HG03108 (cell line): Measurements from ENCODE around the gene ZSCAN21.
A peak's percentile ranks its signal among the peaks of the same experiment; 100 is the strongest.
"Not testable (repeated sequence)": the region's sequence is repeated elsewhere in the genome, so short reads cannot be mapped to it uniquely, and the experiment has no call there.

Experiments used
- ATAC-seq: cut with Tn5 transposase; IDR thresholded peaks from one replicate; pipeline ENCODE4 v1.9.1; 2021; ENCODE audit warnings: moderate library complexity; ENCODE audit not compliant: unreplicated experiment

ZSCAN21 gene

GRCh38 chr7:100049441-100050291 lies at the start of gene ZSCAN21:
TSS of gene ZSCAN21 (plus strand) at chr7:100049774. CDS start at chr7:100057007, 7,233 bp downstream.
- peak; percentile 84 for ATAC-seq

GRCh38 chr7:100000239-100000638 lies 49.3 kb upstream of the ZSCAN21 start:
- no peak for ATAC-seq

- ATAC-seq = no peak
Observed at GRCh38 chr7:100003711-100004661, 45.6 kb upstream of the ZSCAN21 start.

- ATAC-seq = no peak
Observed at GRCh38 chr7:100007887-100008286, 41.7 kb upstream of the ZSCAN21 start.

DNA sequence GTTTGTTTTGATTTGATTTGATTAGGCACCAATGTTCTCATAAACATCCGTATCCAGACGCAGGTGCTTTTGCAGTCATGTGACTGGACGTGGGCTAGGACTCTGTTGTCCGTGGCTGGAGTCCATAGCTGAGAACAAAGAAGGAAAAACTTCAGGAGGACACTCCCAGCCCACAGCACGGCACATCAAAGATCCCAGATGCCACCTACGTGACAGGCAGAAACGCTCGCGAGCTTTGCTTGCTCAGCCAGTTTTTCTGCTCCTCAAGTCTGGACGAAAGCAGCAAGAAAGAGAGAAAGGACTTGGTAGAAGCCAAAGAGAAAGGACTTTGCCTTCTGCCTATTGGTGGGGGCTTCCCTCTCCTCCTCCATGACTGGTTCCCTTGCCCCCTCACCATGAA lies 41.0 kb upstream of the ZSCAN21 start:
- ATAC-seq = no peak

- ATAC-seq = not testable (repeated sequence)
Observed at GRCh38 chr7:100009952-100010351, 39.6 kb upstream of the ZSCAN21 start.

GRCh38 chr7:100010901-100011300 lies 38.7 kb upstream of the ZSCAN21 start:
- ATAC-seq = no peak

DNA sequence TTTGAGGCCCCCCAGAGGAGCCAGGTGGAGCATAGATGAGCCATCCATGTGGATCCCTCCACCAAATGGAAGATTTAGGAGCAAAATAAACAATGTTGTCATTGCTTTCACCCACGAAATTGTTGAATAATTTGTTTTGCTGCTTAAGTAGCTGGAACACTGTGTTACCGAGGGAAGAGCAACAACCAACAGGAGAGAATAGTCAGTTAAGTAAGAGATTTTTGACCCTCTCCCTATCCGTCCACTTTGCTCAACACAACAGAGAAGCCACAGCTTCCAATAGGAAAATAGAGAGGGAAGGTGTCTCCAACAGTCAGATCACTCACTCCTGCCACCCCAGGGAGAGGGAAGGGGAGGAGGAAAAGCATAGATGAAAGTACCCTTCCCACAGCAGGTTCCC lies 38.1 kb upstream of the ZSCAN21 start:
- ATAC-seq = no peak

- not testable (repeated sequence) for ATAC-seq
Observed at GRCh38 chr7:100012385-100013327, 36.9 kb upstream of the ZSCAN21 start.

DNA sequence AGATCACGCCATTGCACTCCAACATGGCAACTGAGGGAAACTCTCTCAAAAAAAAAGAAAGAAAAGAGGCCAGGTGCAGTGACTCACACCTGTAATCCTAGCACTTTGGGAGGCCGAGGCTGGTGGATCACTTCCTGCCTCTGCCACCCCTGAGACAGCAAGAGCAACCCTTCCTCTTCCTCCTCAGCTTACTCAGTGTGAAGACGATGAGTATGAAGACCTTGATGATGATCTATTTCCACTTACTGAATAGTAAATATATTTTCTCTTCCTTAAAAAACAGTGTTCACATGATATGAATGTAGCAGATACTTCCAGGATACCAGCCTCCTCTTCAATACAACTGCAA lies 36.3 kb upstream of the ZSCAN21 start:
- ATAC-seq = no peak

DNA sequence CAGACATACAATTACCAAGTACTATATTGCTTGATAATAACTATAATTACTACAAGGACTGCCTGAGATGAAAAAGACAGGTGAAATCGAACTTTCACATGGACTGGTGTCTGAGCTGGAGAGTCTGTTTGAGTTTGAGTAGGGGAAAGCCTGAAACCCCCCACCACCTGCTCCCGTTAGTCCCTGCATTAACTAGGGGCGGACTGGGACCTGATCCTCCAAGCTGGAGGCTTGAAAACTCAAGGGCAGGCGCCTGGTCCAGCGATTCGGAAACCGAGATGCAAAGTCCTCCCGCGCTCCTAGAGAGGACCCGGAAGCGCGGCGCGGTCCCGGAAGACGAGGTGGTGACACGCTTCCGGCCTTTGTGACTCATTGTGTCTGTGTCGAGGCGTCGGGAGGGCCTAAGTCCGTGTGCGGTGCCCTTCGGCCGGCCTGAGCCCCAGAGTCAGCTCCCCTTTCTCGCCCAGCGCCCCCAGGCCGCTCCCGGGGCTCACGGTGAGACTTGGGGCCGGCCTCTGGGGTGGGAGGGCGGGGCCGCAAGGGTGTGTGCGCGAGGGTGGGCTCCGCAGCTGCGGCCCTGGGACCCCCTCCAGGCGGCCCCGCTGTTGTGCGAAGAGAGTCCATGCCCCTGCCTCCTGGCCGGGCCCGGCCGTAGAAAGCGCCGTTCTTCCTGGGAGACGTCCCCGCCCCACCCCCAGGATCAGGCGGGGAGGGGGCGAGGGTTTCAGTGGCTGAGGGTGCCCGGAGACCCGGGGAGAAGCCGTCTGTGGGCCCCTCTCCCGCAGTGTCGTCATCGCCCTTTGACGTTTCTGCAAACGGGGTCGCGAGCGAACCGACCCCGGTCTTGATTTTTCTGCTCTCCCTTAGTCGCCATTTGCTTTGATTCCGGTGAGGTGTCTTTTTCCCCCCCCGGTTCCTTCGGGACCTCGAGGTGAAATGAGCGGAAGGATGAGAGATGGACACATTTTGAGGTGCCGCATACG lies 34.1 kb upstream of the ZSCAN21 start, which contains the start of gene ZKSCAN1:
ZKSCAN1 (plus strand) TSS at position 365 of the 983 bp plus-strand sequence. CDS start 7,911 bp downstream, outside the sequence.
- ATAC-seq = peak; percentile 93

DNA sequence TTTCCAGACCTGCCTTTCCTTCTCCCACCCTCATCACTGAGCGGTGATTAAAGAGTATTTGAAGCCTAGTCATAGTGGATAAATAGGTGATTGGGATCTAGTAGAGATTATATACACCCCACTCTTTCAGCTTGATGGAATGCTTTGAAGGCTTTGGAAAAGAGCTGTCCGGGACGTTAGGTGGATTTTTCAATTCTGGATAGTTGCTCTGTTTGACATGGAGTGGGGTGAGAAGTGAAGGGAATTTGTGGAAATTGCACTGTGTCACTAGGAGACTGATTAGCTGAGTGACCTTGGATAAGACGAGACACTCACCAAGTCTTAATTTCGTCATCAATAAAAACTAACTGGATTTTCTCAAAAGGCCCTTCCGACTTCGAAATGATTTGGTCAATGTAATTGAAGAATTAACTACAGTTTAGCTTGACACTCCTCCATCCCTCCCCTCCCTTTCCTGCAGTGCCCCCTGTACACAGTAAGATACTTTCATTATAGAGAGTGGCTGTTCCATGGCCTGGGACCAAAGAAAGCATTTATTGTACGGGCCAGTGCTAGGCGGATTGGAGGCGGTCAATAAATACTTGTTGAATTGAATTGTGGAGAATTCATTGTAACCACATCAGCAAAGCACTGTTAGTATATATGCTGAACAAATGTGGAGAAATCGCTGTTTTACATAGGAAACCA lies 33.2 kb upstream of the ZSCAN21 start:
- ATAC-seq = no peak

GRCh38 chr7:100017300-100017699 lies 32.3 kb upstream of the ZSCAN21 start:
- no peak for ATAC-seq

GRCh38 chr7:100017875-100018274 lies 31.7 kb upstream of the ZSCAN21 start:
- ATAC-seq = no peak

- ATAC-seq = no peak
Observed at GRCh38 chr7:100019908-100020307, 29.7 kb upstream of the ZSCAN21 start.

DNA sequence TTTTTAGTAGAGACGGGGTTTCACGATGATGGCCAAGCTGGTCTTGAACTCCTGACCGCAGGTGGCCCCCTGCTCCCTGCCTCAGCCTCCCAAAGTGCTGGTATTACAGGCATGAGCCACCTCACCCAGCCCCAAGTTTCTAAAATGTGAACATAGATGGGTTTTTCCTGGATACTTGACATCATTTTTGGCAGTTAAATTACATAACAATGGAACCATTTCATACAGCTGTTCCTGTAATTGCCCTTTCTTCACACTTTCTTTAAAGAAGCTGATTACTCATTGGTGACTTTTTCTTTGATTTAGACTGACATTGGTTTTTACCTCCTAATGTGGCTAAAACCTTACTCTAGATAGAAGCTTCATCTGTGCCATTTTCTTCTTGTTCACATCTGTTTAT lies 28.3 kb upstream of the ZSCAN21 start:
- ATAC-seq = no peak

DNA sequence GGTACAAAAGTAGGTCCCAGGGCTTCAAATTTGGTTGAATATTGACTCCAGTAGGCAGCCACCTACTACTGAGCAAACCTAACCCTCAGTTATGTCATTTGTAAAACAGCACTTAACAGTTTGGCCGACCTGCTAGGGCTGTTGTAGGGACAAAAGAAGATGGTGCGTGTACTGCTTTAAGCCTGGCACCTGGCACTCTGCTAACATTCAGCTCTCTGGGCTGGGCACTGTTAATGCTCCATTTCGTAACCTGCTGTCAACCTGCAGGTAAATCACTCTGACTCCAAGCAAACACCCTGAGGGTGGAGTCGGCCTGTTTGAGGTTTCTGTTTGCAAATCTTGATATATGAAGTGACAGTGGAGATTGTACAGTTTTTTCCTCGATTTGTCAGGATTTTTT lies 27.0 kb upstream of the ZSCAN21 start:
- no peak for ATAC-seq

DNA sequence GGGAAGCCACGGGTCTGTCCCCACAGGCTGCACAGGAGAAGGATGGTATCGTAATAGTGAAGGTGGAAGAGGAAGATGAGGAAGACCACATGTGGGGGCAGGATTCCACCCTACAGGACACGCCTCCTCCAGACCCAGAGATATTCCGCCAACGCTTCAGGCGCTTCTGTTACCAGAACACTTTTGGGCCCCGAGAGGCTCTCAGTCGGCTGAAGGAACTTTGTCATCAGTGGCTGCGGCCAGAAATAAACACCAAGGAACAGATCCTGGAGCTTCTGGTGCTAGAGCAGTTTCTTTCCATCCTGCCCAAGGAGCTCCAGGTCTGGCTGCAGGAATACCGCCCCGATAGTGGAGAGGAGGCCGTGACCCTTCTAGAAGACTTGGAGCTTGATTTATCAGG lies 26.0 kb upstream of the ZSCAN21 start:
- no peak for ATAC-seq
